Stimulated activated CD4-positive, alpha-beta T cell treated with anti-CD3 and anti-CD28 coated beads, Interleukin-2, amount 100 ng/mL, for 48 hours (primary cell): ENCODE data around the gene AEBP2.
"Not testable (repeated sequence)": the region's sequence is repeated elsewhere in the genome, so short reads cannot be mapped to it uniquely, and the experiment has no call there.

Experiments used
- DNase-seq, 2 donors: peaks; one replicate each; pipeline ENCODE4 v3.0.0-alpha.2; 2020

AEBP2 gene

DNA sequence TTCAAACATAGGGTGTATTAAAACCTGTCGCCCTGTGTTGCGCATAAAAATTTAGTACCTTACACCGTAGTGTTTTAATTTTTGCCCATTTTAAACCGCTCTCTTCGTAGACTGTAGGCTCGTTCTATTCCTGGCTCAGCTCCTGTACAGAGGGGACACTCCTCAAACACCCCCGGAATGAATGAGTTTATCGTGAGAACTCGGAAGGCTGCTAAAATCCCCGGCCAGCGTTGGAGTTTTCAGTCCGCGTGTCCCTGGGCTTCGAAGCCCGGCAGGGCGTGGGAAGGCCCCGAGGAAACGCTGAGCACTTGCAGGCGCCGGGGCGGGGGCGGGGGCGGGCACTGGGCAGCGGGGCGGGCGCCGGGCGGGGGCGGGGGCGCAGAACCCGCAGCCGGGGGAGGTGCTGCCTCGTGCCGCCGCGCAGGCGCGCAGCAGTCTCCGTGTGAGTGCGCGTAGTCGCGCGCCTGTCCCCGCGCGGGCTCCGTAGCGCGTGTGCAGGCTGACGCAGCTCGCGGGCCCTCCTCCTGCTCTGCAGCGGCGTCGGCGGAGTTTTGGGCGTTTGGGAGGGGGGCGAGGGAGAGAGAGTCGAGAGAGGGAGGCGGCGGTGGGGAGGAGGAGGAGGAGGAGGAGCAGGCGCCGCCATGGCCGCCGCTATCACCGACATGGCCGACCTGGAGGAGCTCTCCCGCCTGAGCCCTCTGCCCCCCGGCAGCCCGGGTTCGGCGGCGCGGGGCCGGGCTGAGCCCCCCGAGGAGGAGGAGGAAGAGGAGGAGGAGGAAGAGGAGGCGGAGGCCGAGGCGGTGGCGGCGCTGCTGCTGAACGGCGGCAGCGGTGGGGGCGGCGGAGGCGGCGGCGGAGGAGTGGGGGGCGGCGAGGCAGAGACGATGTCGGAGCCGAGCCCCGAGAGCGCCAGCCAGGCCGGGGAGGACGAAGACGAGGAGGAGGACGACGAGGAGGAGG is at the start of gene AEBP2:
TSS of gene AEBP2 (plus strand) at position 434 of the 960 bp plus-strand sequence. CDS start at position 642, 208 bp downstream.
- DNase-seq, result peak; percentile 72 to 75

GRCh38 chr12:19390051-19390598 is 49.2 kb upstream of the AEBP2 start:
- no peak for DNase-seq

DNA sequence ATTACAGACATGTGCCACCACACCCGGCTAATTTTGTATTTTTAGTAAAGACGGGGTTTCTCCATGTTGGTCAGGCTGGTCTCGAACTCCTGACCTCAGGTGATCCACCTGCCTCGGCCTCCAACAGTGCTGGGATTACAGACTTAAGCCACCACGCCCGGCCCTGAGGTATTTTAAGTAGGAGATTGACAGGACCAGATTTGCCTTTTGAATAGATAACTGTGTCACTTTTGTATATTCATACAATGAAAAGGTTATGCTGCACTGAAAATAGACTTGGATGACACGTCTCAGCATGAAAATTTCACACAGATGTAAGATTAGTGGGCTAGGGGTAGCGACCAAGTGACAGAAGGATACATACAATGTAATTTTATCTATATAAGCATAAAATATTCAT is 46.6 kb upstream of the AEBP2 start:
- DNase-seq, result not testable (repeated sequence)

DNA sequence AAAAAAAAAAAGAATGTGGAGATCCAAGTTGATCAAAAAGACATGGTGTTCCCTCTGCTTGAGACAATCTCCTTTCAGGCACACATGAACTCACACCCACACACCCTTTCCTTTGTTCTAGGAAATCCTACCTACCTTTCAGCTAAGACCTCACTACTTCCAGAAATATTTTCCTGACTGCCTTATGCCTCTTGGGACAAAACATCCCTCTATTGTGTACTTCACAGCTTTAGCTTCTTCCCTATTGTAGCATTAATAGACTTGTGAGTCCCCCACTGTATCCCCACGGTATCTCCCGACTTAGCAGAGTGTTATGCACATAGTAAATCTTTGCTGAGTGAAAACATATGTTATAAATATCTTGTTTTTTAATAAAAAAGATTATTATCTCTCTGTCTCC is 44.9 kb upstream of the AEBP2 start:
- DNase-seq, result no peak

DNA sequence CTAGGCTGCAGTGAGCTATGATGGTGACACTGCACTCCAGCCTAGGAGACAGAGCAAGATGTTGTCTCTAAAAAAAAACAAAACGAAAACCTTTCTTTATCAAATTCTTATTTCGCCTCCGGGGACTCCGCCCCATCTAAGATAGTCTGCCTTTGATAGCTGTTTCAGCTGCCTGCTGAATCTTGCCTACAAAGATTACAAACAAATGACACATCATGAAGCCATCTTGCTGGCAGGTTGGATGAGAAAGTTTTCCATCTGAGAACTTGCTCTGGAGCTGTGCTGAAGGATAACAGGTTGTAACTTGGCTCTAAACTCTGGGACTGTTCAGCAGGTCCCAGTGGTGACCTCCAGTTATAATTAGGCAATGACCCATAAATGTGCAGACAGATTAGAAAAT is 41.8 kb upstream of the AEBP2 start:
- no peak for DNase-seq

- no peak for DNase-seq
These were observed 40.6 kb upstream of the AEBP2 start for GRCh38 chr12:19398376-19399363.

DNA sequence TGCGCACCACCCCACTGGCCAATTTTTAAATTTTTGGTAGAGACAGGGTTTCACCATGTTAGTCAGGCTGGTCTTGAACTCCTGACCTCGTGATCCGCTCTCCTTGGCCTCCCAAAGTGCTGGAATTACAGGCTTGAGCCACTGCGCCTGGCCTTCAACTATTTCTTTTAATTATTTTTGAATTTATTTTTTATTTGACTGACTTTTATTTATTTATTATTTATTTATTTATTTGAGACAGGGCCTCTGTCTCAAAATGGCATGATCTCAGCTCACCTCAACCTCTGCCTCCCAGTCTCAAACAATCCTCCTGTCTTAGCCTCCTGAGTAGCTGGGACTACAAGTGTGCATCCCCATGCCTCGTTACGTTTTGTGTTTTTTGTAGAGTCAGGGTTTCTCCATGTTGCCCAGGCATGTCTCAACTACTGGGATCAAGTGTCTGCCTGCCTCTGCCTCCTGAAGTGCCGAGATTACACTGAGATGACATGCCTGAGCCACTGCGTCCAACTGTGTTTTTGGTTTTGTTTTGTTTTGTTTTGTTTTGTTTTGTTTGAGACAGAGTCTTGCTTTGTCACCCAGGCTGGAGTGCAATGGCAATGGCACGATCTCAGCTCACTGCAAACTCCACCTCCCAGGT is 38.5 kb upstream of the AEBP2 start:
- not testable (repeated sequence) for DNase-seq

- DNase-seq, result no peak
These were observed 37.1 kb upstream of the AEBP2 start for GRCh38 chr12:19402211-19402610.

GRCh38 chr12:19402743-19403431 is 36.4 kb upstream of the AEBP2 start:
- DNase-seq, result no peak

- no peak for DNase-seq
These were observed 34.9 kb upstream of the AEBP2 start for GRCh38 chr12:19404242-19404880.

DNA sequence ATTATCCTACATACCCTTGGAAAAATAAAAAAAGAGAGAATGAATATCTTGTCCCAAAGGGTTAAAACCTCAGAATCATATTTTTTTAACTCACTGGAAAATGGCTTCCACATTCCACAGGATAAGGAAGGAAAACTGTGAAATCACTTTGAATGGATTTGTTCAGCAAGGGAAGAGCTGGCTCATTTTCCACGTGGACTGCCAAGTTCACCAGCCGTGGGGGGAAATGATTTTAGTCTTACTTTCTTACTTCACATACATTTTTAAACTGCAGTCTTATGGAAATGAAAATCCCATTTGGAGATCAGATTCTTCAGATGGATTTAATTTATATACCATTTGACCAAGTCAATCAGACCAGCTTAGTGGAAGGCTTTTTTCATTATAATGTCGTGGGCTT is 29.9 kb upstream of the AEBP2 start:
- DNase-seq, result no peak

GRCh38 chr12:19410211-19410610 is 29.1 kb upstream of the AEBP2 start:
- no peak for DNase-seq

DNA sequence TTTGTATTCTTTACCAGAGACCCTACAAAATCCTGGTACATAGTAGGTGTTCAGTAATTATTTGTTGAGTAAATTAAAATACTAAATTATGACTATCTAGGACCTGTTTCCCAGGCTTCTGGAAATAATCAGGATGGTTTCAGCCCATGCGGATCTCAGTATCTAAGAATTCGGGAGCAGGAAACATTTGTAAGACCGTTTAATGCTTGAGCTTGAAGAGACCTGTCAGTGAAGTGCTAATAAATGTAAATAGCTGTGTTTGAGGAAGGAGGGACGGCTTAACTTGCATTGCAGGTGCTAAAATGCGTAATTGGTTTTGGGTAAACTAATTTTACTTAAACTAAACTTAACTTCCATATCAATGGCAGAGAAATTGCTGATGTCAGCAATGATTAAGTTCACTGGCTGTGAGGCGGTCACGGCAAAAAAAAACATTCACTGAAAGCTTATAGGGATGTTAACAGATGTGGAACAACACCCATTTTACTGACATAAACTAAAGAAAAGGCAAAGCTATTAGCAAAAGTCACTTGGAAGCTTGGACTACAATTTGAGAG is 28.6 kb upstream of the AEBP2 start:
- DNase-seq, result no peak

DNA sequence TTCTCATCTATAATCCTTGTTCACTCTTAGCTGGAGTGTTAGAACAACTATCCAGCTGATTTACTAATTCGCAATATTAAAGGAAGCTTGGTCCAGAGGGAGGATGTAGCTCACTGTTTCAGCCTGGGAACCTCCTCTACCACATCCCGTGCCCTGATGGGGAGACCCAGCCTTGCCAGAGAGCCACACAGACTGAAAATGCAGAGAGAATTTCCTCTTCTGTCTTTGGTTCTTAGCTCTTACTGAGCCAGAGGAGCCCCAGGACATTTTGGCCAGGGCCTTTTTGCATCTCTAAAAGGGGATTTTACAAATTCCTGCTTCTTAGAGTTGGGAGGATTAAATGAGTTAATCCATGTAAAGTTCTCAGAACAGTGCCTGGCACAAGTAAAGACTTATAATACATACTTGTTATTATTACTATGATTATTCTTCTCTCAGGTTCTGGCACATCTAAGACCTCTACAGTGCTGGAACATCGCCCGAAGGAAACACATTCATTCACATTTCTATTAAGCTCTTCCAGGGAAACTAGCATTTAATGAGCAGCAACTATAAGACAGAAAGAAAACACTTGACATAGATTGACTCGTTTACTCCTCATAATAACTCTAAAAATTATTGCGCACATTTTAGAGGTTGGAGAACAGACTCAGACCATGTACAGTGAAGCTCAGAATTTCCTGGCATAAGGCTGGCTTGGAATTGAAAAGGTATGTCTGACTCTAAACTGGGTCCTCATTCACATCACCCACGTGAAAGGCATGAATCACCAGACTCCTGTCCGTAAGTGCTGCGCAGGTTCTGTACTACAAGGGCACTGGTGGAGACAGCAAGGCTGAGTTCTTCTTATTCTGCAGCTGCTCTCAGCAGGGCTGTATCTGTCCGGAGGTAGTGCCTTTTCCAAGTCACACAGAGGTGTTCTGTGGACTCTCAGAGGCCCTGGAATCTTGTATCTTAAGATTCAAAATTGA is 27.8 kb upstream of the AEBP2 start:
- no peak for DNase-seq

DNA sequence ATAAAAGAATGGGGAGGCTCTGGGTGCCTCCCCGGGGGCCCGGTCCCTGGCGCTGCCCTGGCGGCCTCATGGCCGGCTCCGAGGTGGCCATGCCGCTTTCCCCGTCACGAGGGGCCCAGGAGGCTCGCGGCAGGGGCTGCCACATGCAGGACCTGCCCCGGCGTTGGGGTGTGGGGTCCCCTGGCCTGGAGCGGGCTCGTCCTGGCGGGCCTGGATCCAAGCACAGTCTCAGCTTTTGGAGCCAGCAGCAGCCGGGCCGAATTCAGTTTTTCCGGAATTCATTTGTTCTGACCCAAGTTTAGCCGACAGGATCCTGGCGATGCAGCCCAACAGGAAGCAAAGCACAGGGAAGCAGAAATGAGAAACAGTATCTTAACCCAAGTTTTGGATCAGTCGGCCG is 26.4 kb upstream of the AEBP2 start:
- no peak for DNase-seq

GRCh38 chr12:19413582-19413981 is 25.7 kb upstream of the AEBP2 start:
- not testable (repeated sequence) for DNase-seq

DNA sequence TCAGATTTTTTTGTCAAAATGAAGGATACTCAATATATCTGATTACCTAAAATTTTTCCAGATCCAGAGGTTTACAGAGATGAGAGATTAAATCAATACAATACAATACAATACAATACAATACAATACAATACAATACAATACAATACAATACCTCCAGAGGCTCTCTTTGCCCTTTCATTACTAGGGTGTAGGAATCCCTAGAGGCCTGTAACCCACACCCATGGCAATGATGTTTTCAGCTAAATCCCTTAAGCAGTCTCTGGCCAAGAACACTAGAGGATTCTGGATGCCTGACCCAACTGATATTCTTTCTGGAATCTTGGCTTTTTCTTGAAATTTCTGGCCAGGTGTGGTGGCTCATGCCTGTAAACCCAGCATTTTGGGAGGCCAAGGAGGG is 23.7 kb upstream of the AEBP2 start:
- DNase-seq, result no peak

GRCh38 chr12:19419086-19419485 is 20.2 kb upstream of the AEBP2 start:
- DNase-seq, result no peak

GRCh38 chr12:19421503-19422282 is 17.6 kb upstream of the AEBP2 start:
- DNase-seq, result no peak
